Keratinocyte (primary cell): ENCODE data around the gene ENTPD2.

Experiments
- CTCF ChIP-seq, 3 experiments: IDR thresholded peaks in 1 of 3; conservative IDR thresholded peaks in 1 of 3; optimal IDR thresholded peaks in 1 of 3; 2 replicates in 2 of 3; 3 replicates in 1 of 3; pipeline versions ENCODE3 to v1.5.1; 2011; ENCODE audit warnings: low read length in 3 of 3, mild to moderate bottlenecking in 3 of 3, moderate library complexity in 2 of 3, control low read depth in 1 of 3, inconsistent platforms in 1 of 3; ENCODE audit not compliant: insufficient read depth in 2 of 3; ENCODE audit errors: extremely low read depth in 1 of 3
- EZH2 ChIP-seq: IDR thresholded peaks from one replicate; pipeline ENCODE4 v1.6.1; 2012; ENCODE audit warnings: inconsistent platforms, mild to moderate bottlenecking, low read length, moderate library complexity

GRCh38 chr9:137068539-137069507, 15.0 kb upstream of the ENTPD2 start:
- TF ChIP-seq CTCF (optimal IDR thresholded peaks at IDR 0.05 in 1 of 3, IDR thresholded peaks at IDR 0.05 in 1 of 3, conservative IDR thresholded peaks at IDR 0.05 in 1 of 3; ENCODE audit: extremely low read depth in 1 of 3, insufficient read depth in 2 of 3, low read length in 3 of 3) (no peak), EZH2 (no peak)
